WTC11 (cell line): ENCODE data around the gene BEND5.

Experiments
- CBFB ChIP-seq: sonication (generic); formaldehyde crosslinking; IDR thresholded peaks from 2 replicates; pipeline ENCODE4 v1.8.1; 2022; ENCODE audit warnings: mild to moderate bottlenecking, low read depth, missing genetic modification reagents
- CTCF ChIP-seq: fragments of 200-600 bp; IDR thresholded peaks from 2 replicates; pipeline ENCODE4 v1.8.0; 2022; ENCODE audit warnings: antibody characterized with exemption
- ELF4 ChIP-seq: sonication (generic); formaldehyde crosslinking; IDR thresholded peaks from 2 replicates; pipeline ENCODE4 v1.8.1; 2022; ENCODE audit warnings: low read depth, mild to moderate bottlenecking, moderate library complexity, missing genetic modification reagents
- ESRRA ChIP-seq: sonication (generic); formaldehyde crosslinking; IDR thresholded peaks from 2 replicates; pipeline ENCODE4 v1.8.1; 2022; ENCODE audit warnings: mild to moderate bottlenecking, missing genetic modification reagents, borderline replicate concordance
- JAZF1 ChIP-seq: fragments of 250-450 bp; sonication (Bioruptor Pico); IDR thresholded peaks from 2 replicates; pipeline ENCODE4 v1.9.0; 2021; ENCODE audit warnings: moderate library complexity, mild to moderate bottlenecking, inconsistent platforms
- NFYB ChIP-seq: sonication (generic); formaldehyde crosslinking; conservative IDR thresholded peaks from 2 replicates; pipeline ENCODE4 v1.8.0; 2022; ENCODE audit warnings: low read depth, missing genetic modification reagents
- NR3C1 ChIP-seq: sonication (generic); formaldehyde crosslinking; conservative IDR thresholded peaks from 2 replicates; pipeline ENCODE4 v1.8.1; 2023; ENCODE audit warnings: low read depth, mild to moderate bottlenecking, missing genetic modification reagents
- PRRX2 ChIP-seq: fragments of 250-450 bp; sonication (Bioruptor Pico); IDR thresholded peaks from 2 replicates; pipeline ENCODE4 v1.8.0; 2021; ENCODE audit warnings: mild to moderate bottlenecking
- ZBTB21 ChIP-seq: sonication (generic); formaldehyde crosslinking; IDR thresholded peaks from 2 replicates; pipeline ENCODE4 v1.8.1; 2023; ENCODE audit warnings: mild to moderate bottlenecking, missing genetic modification reagents, borderline replicate concordance
- ZBTB43 ChIP-seq: sonication (generic); formaldehyde crosslinking; IDR thresholded peaks from 2 replicates; pipeline ENCODE4 v1.8.1; 2023; ENCODE audit warnings: mild to moderate bottlenecking, missing genetic modification reagents
- ZNF219 ChIP-seq: sonication (generic); formaldehyde crosslinking; IDR thresholded peaks from 2 replicates; pipeline ENCODE4 v1.8.0; 2023; ENCODE audit warnings: missing genetic modification reagents, mild to moderate bottlenecking, borderline replicate concordance
- TF ChIP-seq, protein P1 (sequence below): sonication (generic); formaldehyde crosslinking; IDR thresholded peaks from 2 replicates; pipeline ENCODE4 v1.8.1; 2023; ENCODE audit warnings: mild to moderate bottlenecking, missing genetic modification reagents, moderate library complexity
- TF ChIP-seq, protein P2 (sequence below): sonication (generic); formaldehyde crosslinking; IDR thresholded peaks from 2 replicates; pipeline ENCODE4 v1.8.0; 2022; ENCODE audit warnings: mild to moderate bottlenecking, missing genetic modification reagents

DNA sequence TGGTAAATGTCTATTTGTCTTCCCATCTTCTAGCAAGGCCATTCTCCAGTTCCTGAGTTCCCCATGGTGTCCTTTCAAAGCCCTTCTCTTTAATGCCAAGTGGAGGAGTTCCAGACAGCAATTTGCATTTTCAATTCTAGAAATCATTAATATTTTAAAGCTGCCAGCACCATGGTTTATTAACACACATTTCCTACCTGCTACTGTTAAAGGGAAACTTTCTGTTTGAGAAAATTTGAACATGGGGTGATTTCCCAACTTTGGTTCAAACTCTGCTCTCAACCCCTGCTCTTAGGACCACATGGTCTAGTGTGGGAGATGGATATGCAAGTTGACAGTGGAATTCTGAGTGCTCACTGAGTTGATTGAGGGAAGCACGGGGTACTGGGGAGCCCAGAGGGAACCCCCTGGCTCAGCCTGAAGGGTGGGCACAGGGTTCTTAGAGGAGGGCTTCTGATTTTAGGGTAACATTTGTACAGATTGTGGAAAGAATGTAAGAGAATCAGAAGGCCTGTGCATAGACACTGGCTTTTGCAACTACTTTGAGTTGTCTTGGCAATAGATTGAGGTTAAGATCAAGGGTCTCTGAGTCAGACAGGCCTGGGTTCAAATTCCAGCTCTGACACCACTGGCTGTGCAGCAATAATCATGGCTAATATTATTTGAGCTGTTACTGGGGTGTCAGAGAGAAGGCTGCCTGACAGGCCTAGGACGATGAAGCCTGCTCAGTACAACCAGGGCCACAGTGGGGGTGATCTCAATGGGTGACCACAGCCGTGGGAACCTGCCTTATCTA lies 97.8 kb downstream of the BEND5 start:
- no peak for TF ChIP-seq JAZF1 (CRISPR knock-in tag)
- no peak for TF ChIP-seq CTCF
- no peak for TF ChIP-seq NR3C1 (CRISPR knock-in tag)
- no peak for TF ChIP-seq ZBTB21 (CRISPR knock-in tag)
- no peak for TF ChIP-seq CBFB
- TF ChIP-seq, protein P1, sequence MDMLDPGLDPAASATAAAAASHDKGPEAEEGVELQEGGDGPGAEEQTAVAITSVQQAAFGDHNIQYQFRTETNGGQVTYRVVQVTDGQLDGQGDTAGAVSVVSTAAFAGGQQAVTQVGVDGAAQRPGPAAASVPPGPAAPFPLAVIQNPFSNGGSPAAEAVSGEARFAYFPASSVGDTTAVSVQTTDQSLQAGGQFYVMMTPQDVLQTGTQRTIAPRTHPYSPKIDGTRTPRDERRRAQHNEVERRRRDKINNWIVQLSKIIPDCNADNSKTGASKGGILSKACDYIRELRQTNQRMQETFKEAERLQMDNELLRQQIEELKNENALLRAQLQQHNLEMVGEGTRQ (CRISPR knock-in tag) = no peak
- no peak for TF ChIP-seq ELF4 (CRISPR knock-in tag)
- no peak for TF ChIP-seq ZNF219 (CRISPR knock-in tag)
- TF ChIP-seq, protein P2, sequence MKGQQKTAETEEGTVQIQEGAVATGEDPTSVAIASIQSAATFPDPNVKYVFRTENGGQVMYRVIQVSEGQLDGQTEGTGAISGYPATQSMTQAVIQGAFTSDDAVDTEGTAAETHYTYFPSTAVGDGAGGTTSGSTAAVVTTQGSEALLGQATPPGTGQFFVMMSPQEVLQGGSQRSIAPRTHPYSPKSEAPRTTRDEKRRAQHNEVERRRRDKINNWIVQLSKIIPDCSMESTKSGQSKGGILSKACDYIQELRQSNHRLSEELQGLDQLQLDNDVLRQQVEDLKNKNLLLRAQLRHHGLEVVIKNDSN = no peak
- no peak for TF ChIP-seq ESRRA (CRISPR knock-in tag)
- TF ChIP-seq PRRX2 (CRISPR knock-in tag) = no peak
- TF ChIP-seq ZBTB43 (CRISPR knock-in tag) = no peak
- TF ChIP-seq NFYB (CRISPR knock-in tag) = no peak
